Epidermal melanocyte (primary cell): Measurements from ENCODE around the gene SERPINB11.
"Not testable (repeated sequence)": the region's sequence is repeated elsewhere in the genome, so short reads cannot be mapped to it uniquely, and the experiment has no call there.

ENCODE experiments used
- DNase-seq: peaks from one replicate; pipeline ENCODE4 v3.0.0; 2011; ENCODE audit warnings: low spot score; ENCODE audit not compliant: insufficient read length

Gene SERPINB11, protein sequence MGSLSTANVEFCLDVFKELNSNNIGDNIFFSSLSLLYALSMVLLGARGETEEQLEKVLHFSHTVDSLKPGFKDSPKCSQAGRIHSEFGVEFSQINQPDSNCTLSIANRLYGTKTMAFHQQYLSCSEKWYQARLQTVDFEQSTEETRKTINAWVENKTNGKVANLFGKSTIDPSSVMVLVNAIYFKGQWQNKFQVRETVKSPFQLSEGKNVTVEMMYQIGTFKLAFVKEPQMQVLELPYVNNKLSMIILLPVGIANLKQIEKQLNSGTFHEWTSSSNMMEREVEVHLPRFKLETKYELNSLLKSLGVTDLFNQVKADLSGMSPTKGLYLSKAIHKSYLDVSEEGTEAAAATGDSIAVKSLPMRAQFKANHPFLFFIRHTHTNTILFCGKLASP

DNA sequence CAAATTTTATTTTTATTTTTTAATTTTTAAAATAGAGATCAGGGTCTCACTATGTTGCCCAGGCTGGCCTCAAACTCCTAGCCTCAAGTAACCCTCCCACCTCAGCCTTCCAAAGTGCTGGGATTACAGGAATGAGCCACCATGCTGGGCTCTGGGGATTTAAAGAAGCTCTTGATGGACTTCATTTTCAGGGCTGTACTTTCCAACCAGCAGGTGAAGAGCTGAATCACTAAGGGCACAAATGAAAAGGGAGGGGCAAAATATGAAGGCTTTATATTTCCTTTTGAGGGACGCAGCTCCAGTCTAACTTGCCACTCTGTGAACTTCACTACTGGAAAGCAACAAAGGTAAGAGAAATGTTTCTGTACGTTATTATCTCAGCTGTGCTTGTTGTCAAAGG is at the start of gene SERPINB11:
SERPINB11 (plus strand) TSS at position 301 of the 400 bp plus-strand sequence. CDS start 7,234 bp downstream, outside the sequence.
- DNase-seq: no peak

DNA sequence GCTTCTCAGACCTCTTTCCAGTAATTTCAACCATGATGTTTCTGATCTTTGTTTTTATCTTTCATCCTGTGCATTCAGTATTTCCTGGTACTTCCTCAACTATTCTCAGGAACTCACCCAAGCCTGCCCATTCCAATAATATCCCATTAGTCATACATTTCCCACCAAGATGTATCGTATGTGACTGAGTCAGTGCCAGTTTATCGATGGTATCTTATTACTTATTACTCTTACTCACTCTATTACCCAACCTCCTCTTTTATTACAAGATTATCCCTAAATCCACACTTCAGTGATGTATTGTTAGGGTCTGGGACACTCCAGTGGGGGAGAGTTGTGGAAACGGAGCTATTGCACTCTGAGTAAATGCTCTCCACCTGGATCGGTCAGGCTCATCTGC is 43.8 kb upstream of the SERPINB11 start:
- not testable (repeated sequence) for DNase-seq

DNA sequence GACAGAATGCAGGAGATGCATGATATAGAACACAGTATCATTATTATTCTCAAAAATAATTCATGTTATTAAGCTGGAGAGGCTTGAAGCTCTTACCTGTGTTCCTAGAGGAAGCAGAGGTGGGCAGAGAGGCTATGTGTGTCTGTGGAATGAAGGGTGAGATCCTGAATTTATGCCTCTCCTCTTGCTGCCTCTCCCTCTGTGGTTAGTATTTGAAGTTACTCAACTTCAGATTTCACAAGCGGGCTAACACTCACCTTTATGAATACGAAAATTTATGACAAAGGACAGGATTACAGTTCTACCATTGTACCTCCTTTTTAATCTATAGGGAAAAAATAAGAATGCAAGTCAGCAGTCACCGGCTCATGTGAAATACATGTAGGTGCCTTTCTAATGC is 41.0 kb upstream of the SERPINB11 start, which contains the start of gene SERPINB3:
SERPINB3 (minus strand) TSS at position 144 of the 400 bp plus-strand sequence. CDS start 677 bp downstream, outside the sequence.
- DNase-seq: not testable (repeated sequence)

DNA sequence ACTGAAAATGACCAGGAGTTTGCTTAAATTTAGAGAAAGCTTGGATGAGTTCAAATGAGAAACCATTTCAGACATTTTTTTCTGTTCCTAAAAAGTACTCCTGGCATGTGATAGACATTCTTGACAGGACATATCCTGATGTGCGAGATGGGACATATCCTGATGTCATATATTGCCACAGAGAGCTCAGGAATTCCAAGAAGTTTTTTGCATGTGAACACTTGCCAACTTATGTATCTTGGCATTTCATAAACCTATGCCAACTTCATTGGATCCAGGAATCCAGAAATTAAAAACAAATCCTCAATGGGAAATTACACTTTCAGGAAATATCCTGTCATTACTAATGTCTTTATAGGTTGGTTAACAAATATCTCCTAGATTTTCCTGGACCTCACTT is 38.2 kb upstream of the SERPINB11 start:
- no peak for DNase-seq

DNA sequence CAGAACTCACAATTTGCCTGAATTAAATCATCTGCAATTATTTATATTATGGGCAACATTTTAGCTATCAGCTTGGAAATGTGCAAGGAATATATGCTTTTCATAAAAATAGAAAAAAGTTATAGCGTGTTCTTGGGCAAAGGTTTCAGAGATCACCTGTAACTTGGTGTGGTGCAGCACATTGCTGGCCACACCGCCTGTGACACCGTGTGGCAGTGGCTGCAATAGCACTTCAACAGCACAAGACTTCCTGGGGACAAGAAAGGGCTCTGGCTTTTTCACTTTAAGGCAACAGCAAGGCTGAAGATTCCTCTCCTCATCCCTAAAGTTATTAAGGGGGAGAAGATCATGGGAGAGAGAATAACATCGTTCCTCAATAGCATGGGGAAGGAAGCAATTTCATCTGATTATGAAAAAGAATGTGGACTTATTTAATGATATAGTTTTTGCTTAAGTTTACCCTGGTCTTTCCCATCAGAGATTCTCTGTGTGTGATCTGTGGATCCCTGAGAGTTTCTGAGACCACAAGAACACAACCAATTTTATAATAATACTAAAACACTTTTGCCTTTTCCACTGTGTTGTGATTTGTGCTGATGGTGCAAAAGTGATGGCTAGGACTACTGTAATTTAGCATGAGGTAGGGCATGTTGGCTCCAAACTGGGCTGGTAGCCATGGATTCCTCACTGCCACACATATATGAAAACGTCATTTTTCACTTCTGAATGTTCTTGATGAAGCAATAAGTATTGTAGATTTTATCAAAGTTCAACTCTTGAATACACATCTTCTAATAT is 26.0 kb upstream of the SERPINB11 start:
- no peak for DNase-seq

DNA sequence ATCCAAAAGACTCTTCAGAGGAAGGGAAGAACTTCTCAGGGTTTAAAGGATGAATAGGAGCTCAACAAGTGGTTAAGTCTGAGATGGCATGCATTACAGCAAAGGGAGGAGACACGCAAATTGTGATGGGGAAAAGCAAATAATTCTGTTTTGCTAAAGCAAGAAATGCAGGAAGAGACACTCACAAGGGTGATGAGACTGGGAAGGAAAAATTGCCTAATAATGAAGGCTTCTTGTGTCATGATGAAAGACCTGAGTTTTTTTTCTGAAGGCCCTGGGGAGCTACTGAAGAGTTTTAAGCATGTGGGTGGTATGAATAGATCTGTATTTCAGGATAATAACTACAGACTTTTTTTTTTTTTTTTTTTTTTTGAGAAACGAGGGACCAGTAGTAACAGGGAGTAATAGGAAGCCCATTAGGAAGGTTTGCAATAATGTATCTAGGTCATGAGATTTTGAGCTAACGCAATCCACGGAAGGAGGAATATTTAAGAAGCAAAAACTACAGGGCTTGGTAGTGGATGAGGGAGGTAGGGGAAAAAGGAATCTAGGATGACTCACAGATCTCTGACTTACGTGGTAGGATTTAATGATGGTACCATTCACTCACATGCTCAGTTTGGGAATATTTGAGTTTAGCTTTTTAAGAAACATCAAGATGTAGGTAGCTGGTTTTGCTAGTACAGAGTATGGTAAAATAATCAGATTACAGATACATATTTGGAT is 25.1 kb upstream of the SERPINB11 start:
- no peak for DNase-seq

DNA sequence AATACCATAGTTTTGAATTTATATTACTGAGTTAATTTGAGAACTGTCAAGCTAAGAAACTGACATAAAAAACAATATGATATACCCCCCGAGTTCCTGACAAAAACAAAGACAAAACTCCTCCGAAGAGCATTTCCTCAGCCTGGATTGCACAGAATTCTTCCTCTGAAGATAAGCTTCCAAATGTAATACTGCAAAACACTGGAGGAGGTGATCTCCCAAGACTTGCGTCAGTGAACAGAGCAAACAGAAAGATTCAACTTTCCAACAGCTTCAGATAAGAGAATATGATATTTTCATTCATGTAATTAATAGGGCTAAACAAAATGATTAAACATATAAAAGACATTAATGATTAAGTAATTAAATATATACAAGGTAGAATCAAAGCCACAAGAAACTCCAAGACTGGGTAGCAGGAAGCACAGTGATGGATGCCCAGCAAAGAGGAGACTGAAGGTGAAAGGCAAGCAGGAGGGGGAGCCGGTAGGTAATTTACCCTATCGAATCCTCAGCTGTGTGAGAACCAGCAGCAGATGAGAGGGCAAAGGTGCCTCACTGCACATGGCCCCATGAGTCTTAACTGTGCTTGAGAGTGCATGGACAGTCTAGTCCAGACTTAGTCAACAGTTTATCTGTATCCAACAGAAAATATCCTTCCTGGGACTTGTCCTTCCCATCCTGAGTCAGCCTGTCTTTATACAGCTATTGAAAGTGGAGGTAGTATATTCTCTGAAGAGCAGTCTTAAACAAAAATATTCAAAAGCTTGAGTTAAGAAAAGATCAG is 22.7 kb upstream of the SERPINB11 start:
- no peak for DNase-seq

DNA sequence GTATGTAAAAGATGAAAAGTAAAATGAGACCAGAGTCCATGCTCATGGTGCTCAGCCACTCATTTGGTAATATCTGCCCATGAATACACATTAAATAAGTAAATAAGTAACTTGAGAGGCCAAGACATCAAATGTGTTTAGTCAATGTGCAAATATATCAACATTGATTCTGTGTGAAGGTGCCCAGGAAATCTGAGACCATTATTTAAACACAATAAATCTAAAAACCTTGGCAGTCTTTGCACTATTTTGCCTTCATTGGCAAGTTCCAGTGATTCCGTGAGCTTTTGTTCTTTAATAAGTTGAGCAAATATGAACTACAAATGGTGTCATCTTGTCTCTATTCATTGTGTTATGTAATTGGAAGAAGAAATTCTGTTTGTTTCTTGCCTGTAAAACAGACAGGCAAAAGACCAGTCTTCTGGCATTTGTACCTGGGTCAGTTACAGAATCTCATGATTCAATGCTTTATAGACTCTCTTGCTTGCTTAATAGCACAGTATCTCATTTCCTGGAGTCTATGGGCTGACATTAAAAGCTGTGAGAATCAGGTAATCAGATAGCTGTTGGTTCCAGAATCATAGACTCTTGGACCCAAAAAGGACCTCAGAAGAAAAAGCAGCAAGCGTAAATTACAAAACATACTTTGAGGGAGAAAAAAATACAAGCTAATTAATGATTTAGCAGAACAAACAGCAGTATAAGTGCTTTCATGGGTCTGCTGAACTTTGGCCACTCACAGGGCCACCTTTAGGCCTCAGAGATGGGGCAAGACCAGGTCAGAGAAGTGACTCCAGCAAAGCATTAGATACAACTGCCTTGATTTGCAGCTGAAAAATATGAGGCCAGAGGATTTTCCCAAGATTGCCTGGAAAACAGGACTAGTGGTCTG is 21.1 kb upstream of the SERPINB11 start:
- DNase-seq: no peak

DNA sequence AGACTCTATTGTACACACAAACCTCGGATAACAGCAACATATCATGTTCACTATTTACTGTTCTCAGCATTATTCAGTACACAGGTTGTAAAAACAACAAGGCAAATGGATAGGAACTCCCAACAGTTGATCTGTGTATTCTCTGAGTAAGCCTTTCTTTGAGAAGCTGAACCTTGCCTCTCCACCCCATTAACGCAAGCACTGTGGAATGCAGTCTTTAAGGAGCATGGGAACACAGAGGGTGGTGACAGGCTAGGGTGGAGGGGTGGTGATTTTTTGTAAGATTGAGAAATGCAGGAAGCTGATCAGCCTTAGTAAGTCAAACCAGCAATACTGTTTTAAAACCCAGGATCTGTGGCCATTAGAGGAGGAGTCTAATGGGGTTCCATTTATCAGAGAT is 19.6 kb upstream of the SERPINB11 start:
- peak; percentile 18 for DNase-seq

DNA sequence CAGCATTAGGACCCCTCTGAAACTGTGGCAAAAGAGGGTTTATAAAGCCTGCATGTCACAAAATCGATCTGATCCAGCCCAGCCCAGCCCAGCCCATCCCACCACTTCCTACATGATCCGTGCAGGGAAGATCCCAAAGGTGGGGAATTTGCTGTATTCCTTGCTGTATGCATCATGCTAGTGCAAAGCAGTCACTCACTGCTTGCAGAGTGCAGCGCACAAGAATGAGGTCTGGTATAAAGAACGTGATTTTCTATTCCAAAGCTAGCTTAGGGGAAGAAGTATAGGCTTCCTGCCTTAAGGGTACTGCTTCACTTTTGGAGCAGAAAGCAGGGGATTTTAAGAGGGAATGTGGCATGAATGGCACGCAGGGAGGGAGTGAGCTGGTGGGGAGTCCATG is 18.9 kb upstream of the SERPINB11 start:
- no peak for DNase-seq

DNA sequence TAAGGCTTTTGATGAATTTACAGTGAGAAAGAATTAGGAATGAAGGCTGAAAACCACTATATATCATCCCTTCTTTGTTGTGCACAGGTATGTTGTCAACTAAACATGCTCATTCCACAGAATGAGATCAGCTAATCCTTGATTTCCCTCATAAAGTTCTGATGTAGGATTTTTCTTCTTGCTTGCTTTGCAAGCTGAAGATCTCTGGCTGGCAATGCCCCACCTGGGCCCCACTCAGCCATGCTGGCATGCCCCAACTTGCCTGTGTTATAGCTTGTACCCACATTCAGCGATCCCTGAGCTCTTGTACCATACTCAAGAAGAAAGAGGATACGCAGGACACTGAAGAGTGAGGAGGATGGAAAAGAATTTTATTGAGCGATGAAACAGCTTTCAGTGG is 18.0 kb upstream of the SERPINB11 start:
- no peak for DNase-seq

DNA sequence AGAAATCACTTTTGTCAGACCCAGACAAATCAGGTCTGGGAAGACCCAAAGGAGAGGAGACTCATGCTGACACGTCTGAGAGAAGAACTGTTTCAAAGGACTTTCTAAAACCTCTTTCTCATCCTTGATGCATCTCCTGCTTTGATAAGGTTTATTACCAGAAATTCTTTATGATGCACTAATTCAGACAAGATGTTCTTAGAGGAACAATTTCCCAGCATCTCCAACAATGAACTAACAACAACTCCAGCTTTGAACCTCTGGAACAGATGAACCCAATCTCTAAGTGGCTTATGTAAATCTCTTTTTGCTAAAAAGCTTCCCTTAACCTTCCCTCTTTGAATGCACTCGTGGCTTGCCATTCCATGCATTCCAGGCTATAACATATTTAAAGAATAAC is 15.9 kb upstream of the SERPINB11 start:
- no peak for DNase-seq

DNA sequence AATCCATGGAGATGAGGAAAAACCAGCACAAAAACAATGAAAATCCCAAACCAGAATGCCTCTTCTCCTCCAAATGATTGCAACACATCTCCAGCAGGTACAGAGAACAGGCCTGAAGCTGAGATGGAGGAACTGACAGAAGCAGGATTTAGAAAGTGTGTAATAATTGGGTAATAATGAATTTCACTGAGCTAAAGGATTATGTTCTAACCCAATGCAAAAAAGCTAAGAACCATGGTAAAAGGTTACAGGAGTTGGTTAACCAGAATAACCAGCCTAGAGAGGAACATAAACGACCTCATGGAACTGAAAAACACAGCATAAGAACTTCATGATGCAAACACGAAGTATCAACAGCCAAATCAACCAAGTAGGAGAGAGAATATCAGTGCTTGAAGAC is 13.7 kb upstream of the SERPINB11 start:
- no peak for DNase-seq

DNA sequence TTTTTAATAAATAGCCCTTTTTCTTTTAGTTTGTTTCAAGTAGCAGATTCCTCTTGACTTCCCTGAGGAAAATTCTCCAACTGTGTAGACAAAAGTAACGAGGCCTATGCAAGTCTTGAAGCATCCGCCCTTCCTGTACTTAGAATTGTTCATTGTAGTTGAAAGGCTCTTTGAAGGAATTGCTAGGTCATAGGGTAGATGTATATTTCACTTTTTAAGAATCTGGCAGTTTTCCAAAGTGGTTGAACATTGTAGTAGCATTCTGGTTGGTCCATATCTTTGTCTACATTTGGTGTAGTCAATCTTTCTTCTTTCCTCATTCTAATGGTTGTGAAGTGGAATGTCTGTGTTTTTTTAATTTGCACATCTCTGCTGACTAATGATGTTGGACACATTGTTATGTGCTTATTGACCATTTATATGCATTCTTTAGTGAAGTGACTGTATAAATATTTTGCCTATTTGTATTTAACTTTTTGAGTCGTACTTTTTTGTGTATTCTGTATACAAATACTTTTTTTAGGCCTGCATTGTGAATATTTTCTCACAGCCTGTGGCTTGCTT is 5.6 kb upstream of the SERPINB11 start:
- no peak for DNase-seq

DNA sequence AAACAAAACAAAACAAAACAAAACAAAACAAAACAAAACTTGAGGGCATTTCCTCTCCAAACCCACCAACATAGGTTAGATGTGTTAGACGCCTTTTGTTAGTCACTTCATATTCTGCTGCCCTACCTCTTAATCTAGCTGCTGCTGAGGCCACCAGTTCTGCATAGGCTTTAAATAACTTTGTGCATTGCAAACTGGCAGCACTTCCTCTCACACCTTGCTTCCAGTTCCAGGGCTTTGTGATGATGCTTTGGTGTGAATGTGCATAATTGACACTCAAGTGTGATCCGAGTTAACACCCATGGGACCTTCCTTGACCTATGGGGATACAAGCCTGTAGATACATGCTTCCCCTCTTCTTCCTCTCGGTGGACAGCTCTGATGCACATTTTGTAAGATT is 2.3 kb upstream of the SERPINB11 start:
- no peak for DNase-seq

DNA sequence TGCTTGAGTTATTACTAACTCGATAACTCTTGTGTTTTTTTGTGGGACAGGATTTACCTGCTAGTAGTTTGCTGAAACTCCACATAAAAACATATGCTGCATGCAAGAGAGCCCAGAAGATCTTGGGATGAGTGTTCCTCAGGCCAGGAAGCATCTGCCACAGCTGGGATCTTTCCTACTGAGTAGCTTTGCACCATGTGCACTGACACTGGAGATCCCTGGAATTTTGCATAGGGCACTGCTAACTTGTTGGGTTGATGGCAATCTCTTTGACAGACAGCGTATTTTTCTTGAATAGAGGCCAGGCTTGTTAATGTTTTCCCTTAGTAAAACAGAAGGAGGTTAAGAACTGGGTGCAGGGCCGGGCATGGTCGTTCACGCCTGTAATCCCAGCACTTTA is 808 bp upstream of the SERPINB11 start:
- DNase-seq: no peak

DNA sequence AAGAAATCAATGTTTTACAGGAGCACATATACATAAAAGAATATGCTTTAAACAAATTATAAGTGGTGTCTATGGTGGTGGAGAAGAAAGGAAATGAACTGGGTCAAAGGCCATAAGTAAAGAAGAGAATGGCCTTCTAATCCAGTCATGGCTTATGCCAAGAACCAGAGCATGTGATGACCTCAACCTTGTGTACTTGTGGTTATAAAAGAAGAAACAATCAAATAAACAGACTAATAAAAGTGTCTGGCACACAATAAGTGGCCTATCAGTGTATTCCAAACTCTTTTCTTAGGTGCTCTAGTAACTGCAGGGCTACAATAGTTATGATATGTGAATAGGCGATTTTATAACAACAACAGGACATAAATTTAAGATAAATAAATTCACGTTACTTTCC is 2.6 kb downstream of the SERPINB11 start:
- no peak for DNase-seq

DNA sequence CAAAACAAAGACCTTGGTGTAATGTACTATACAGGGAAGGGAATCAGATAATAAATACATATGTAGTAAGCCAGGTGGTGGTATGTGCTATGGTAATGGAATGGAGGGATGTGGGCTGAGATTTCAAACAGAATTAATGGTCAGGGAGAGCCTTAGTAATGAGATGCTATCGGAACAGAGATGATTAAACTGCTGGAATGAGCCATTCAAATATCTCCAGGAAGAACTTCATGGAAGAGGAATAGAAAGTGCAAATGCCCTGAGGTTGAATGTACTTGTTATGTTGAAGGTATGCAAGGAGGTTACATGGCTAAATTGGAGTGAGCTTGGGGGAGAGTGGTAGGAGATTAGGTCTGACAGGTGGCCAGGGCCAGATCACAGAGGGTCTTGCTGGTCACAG is 5.1 kb downstream of the SERPINB11 start:
- no peak for DNase-seq

DNA sequence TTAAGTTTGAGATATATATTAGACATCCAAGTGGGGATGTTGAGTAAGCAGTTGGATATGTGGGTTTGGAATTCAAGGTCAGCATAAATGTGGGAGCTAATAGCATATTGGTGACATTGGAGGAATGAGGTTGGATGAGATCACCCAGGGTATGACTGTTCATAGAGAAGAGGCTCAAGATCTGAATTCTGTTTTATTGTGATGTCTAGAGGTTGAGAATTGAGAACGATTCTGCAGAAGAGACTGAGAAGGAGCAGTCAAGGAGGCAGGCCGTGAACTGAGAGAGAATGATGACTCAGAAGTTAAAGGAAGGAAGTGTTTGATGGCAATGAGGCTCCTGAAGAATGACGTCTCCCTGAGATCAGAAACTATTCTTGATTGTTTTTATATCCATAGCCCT is 5.9 kb downstream of the SERPINB11 start:
- no peak for DNase-seq
